Mononuclear cell (primary cell): ENCODE results near the gene FAM53C. TPM values are rescaled to one million over a fixed set of nuclear protein-coding genes. Genes with fewer than 3 reads are reported as not detected.
A peak's percentile ranks its signal among the peaks of the same experiment; 100 is the strongest.

ENCODE experiments used
- H3K27me3 ChIP-seq: 2 replicates; pipeline ENCODE4 v1.6.0; 2011; ENCODE audit warnings: low read length, control low read depth; ENCODE audit not compliant: insufficient read depth
- H3K4me1 ChIP-seq: 2 replicates; pipeline ENCODE4 v1.5.1; 2011; ENCODE audit warnings: mild to moderate bottlenecking, low read length, control low read depth; ENCODE audit not compliant: insufficient read depth
- H3K4me3 ChIP-seq: 2 replicates; pipeline ENCODE4 v1.5.1; 2011; ENCODE audit warnings: mild to moderate bottlenecking, low read length, moderate library complexity
- H3K9me3 ChIP-seq: 2 replicates; pipeline ENCODE4 v1.5.1; 2011; ENCODE audit warnings: low read depth, mild to moderate bottlenecking, control low read depth, low read length
- total RNA-seq: library from RNA; depleted of rRNA; stranded (reverse); fragments of >200 nt; gene quantifications from one replicate; pipeline ENCODE4 v1.2.3, GENCODE V29; 2012

Gene FAM53C
- total RNA-seq, 1 donor = 72.2 TPM

GRCh38 chr5:138340008-138340407, 1.9 kb downstream of the FAM53C start:
- peak overlapping the region; percentile 81 for H3K4me3 ChIP-seq

GRCh38 chr5:138344887-138345622, 7.0 kb downstream of the FAM53C start:
- Histone ChIP-seq H3K4me3 (no peak overlapping the region), H3K9me3 (no peaks in the 10 kb centered on the region), H3K27me3 (no peaks in the 10 kb centered on the region)

More at GRCh38 chr5:138340008-138340407, 1.9 kb downstream of the FAM53C start:
- H3K27me3 ChIP-seq = no peaks in the 10 kb centered on the region
- peaks cover 46% of the 10 kb centered on the region for H3K4me1 ChIP-seq
- H3K9me3 ChIP-seq = no peaks in the 10 kb centered on the region

GRCh38 chr5:138346889-138347288, 8.8 kb downstream of the FAM53C start:
- Histone ChIP-seq H3K9me3 (no peaks in the 10 kb centered on the region), H3K27me3 (no peaks in the 10 kb centered on the region), H3K4me1 (peaks cover 14% of the 10 kb centered on the region), H3K4me3 (no peak overlapping the region)

More at GRCh38 chr5:138344887-138345622, 7.0 kb downstream of the FAM53C start:
- H3K4me1 ChIP-seq = peaks cover 23% of the 10 kb centered on the region

GRCh38 chr5:138349852-138350562, 11.9 kb downstream of the FAM53C start:
- Histone ChIP-seq H3K4me1 (peaks cover 20% of the 10 kb centered on the region), H3K9me3 (no peaks in the 10 kb centered on the region), H3K4me3 (no peak overlapping the region), H3K27me3 (no peaks in the 10 kb centered on the region)

- H3K4me3 ChIP-seq = no peak overlapping the region
- H3K27me3 ChIP-seq = no peaks in the 10 kb centered on the region
- H3K4me1 ChIP-seq = peaks cover 25% of the 10 kb centered on the region
- no peaks in the 10 kb centered on the region for H3K9me3 ChIP-seq
Observed at GRCh38 chr5:138350563-138350890, 12.5 kb downstream of the FAM53C start.

- Histone ChIP-seq H3K9me3 (no peaks in the 10 kb centered on the region), H3K27me3 (no peaks in the 10 kb centered on the region), H3K4me3 (no peak overlapping the region), H3K4me1 (peaks cover 28% of the 10 kb centered on the region)
Observed at GRCh38 chr5:138351056-138351455, 13.0 kb downstream of the FAM53C start.

- Histone ChIP-seq H3K27me3 (no peaks in the 10 kb centered on the region), H3K4me1 (peaks cover 28% of the 10 kb centered on the region), H3K9me3 (no peaks in the 10 kb centered on the region), H3K4me3 (no peak overlapping the region)
Observed at GRCh38 chr5:138351517-138351916, 13.5 kb downstream of the FAM53C start.

- Histone ChIP-seq H3K4me1 (peaks cover 28% of the 10 kb centered on the region), H3K9me3 (no peaks in the 10 kb centered on the region)
Observed at GRCh38 chr5:138352071-138352721, 14.1 kb downstream of the FAM53C start, which contains the start of gene KDM3B. TSS of gene KDM3B (plus strand) at chr5:138352685. CDS start at chr5:138352796, 111 bp downstream.

GRCh38 chr5:138352722-138353559, 14.9 kb downstream of the FAM53C start:
- peaks cover 28% of the 10 kb centered on the region for H3K4me1 ChIP-seq
- H3K9me3 ChIP-seq = no peaks in the 10 kb centered on the region
- no peaks in the 10 kb centered on the region for H3K27me3 ChIP-seq
- peak overlapping the region; percentile 96 for H3K4me3 ChIP-seq

More at GRCh38 chr5:138352071-138352721, 14.1 kb downstream of the FAM53C start, which contains the start of gene KDM3B:
- peak within 1 kb of the TSS; percentile 96 for H3K4me3 ChIP-seq
- no peaks in the 10 kb centered on the region for H3K27me3 ChIP-seq

- H3K4me1 ChIP-seq = peaks cover 28% of the 10 kb centered on the region
- H3K27me3 ChIP-seq = no peaks in the 10 kb centered on the region
- peak overlapping the region; percentile 96 for H3K4me3 ChIP-seq
- H3K9me3 ChIP-seq = no peaks in the 10 kb centered on the region
Observed at GRCh38 chr5:138353560-138354080, 15.6 kb downstream of the FAM53C start.

- H3K9me3 ChIP-seq = no peaks in the 10 kb centered on the region
- H3K27me3 ChIP-seq = no peaks in the 10 kb centered on the region
- H3K4me1 ChIP-seq = peaks cover 28% of the 10 kb centered on the region
- H3K4me3 ChIP-seq = peak overlapping the region; percentile 96
Observed at GRCh38 chr5:138354387-138354786, 16.3 kb downstream of the FAM53C start.

- H3K27me3 ChIP-seq = no peaks in the 10 kb centered on the region
- no peak overlapping the region for H3K4me3 ChIP-seq
- peaks cover 28% of the 10 kb centered on the region for H3K4me1 ChIP-seq
- no peaks in the 10 kb centered on the region for H3K9me3 ChIP-seq
Observed at GRCh38 chr5:138354926-138355378, 16.9 kb downstream of the FAM53C start.

- Histone ChIP-seq H3K9me3 (no peaks in the 10 kb centered on the region), H3K4me1 (peaks cover 26% of the 10 kb centered on the region), H3K4me3 (no peak overlapping the region), H3K27me3 (no peaks in the 10 kb centered on the region)
Observed at GRCh38 chr5:138359621-138360020, 21.6 kb downstream of the FAM53C start.

- H3K4me1 ChIP-seq = peaks cover 19% of the 10 kb centered on the region
- H3K9me3 ChIP-seq = no peaks in the 10 kb centered on the region
- no peak overlapping the region for H3K4me3 ChIP-seq
- H3K27me3 ChIP-seq = no peaks in the 10 kb centered on the region
Observed at GRCh38 chr5:138360941-138361452, 22.9 kb downstream of the FAM53C start.
